Activated naive CD4-positive, alpha-beta T cell treated with anti-CD3 and anti-CD28 coated beads, Interleukin-2, amount 10 ng/mL, durations not matched to agents 7 days and 5 days (primary cell): Measurements from ENCODE around the gene SLC6A8.

Experiments
- CTCF ChIA-PET: fragments of 350-600 bp; sonication (Branson Sonifier 250); formaldehyde crosslinking; loops from one replicate; lab custom pipeline; 2021; ENCODE audit warnings: antibody characterized with exemption; lab: Charles Lee
- DNase-seq: peaks from one replicate; pipeline ENCODE4 v3.0.0-alpha.2; 2020
- H3K27ac Mint-ChIP-seq: one replicate; pipeline ENCODE4 v1.8.0; 2021; ENCODE audit warnings: mild to moderate bottlenecking, moderate library complexity, mixed read lengths
- H3K27me3 Mint-ChIP-seq: one replicate; pipeline ENCODE4 v1.8.0; 2021; ENCODE audit warnings: mild to moderate bottlenecking, mixed read lengths
- H3K36me3 Mint-ChIP-seq: one replicate; pipeline ENCODE4 v1.8.0; 2021; ENCODE audit warnings: mixed read lengths
- H3K4me1 Mint-ChIP-seq: one replicate; pipeline ENCODE4 v1.8.0; 2021; ENCODE audit warnings: mixed read lengths
- H3K4me3 Mint-ChIP-seq: one replicate; pipeline ENCODE4 v1.8.0; 2021; ENCODE audit warnings: mild to moderate bottlenecking, moderate library complexity, mixed read lengths
- H3K9me3 Mint-ChIP-seq: one replicate; pipeline ENCODE4 v1.8.0; 2021; ENCODE audit warnings: mixed read lengths

Gene SLC6A8

DNA sequence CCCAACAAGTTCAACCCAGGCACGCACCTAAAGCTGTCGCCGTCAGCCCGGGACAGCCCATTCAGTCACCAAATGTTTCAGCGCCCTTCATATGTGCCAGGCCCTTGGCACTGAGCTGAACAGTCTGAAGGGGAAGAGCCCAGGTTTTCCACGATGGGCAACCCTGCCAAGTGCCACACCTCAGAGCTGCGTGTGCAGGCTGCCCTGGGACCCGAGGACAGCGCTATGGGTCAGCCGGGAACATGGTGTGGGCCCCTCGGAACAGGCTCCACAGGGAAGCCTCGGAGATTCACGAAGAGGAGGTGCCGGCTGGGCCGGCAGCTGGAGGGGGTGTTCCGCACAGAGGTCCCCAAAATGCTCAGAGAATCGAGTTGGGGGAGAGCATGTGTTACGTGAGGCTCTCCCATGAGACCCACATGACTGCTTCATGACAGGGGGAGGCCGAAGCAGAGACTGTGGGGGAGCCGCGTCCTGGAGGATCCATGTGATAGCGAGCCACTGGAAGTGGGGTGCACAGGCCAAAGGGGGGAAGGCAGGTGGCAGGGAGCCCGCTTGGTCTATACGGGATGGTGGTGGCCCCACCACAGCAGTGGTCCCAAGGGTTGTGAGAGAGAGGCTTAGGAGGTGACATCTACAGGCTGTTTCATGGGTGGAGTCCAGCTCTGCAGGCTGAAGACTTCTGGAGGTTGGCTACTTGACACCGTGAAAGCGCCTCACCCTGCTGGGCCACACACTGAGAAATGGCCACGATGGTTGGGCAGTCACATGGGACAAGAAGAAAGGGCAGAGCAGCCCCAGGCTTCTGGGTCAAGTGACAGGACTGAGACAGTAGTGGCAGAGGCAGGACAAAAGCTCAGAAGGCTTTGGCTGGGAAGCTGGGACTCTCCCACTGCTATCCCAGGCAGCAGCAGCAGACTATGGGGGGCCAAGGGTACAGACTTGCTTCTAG is 22.3 kb downstream of the SLC6A8 start:
- H3K27me3 Mint-ChIP-seq, result no peaks in the 10 kb centered on the region
- H3K36me3 Mint-ChIP-seq, result peaks cover 21% of the 10 kb centered on the region
- DNase-seq, result no peak

DNA sequence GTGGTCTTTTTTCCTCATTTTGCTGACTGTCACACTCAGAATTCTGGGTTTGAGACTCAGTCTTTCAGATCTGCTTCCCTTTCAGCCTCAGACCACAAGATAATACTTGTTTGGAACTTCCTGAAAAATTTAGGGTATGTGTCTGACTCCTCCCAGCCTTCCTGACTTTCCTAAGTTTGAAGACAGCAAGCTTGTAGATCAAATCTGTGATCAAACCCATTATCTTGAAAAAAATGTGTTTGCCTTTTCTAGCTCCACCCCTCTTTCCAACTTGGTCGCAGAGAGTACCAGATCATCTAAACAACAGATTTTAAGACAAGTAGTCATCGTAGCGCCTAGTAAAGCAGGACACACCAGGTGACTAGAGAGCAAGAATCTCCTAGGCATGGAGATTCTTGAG is 26.5 kb downstream of the SLC6A8 start:
- H3K27ac Mint-ChIP-seq, result no peak overlapping the region

More for the DNA sequence above, 22.3 kb downstream of the SLC6A8 start:
- Mint-ChIP-seq H3K4me1 (peaks cover 15% of the 10 kb centered on the region), H3K27ac (no peak overlapping the region), H3K9me3 (no peaks in the 10 kb centered on the region), H3K4me3 (no peak overlapping the region)
- CTCF ChIA-PET, result interaction anchor here (0.8 to 1.3 kb wide), 2 partner anchors 10 to 23 kb away, joined by 3 to 5 read pairs; partner anchors contain the start of gene SLC6A8

DNA sequence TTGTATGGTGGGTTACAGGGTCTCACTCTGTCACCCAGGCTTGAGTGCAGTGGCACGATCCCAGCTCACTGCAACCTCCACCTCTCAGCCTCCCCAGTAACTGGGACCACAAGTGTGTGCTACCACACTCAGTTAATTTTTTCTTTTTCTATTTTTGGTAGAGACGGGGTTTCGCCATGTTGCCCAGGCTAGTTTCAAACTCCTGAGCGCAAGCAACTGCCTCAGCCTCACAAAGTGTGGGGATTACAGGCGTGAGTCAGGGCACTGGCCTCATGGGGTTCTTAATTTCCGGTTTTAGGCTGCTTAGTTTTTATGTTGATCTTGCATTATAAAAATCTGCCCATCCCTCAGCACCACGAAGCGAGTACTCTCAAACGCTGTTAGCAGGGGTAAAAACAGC is 29.7 kb downstream of the SLC6A8 start:
- Mint-ChIP-seq H3K27ac (no peak overlapping the region), H3K27me3 (no peaks in the 10 kb centered on the region), H3K36me3 (peaks cover 31% of the 10 kb centered on the region), H3K9me3 (no peaks in the 10 kb centered on the region), H3K4me3 (no peak overlapping the region), H3K4me1 (peaks cover 7% of the 10 kb centered on the region)
- CTCF ChIA-PET, result no interaction called here
- DNase-seq, result no peak

More for the DNA sequence above, 26.5 kb downstream of the SLC6A8 start:
- CTCF ChIA-PET, result no interaction called here
- no peak for DNase-seq
- Mint-ChIP-seq H3K36me3 (peaks cover 26% of the 10 kb centered on the region), H3K9me3 (no peaks in the 10 kb centered on the region), H3K4me1 (peaks cover 5% of the 10 kb centered on the region), H3K27me3 (no peaks in the 10 kb centered on the region), H3K4me3 (no peak overlapping the region)

DNA sequence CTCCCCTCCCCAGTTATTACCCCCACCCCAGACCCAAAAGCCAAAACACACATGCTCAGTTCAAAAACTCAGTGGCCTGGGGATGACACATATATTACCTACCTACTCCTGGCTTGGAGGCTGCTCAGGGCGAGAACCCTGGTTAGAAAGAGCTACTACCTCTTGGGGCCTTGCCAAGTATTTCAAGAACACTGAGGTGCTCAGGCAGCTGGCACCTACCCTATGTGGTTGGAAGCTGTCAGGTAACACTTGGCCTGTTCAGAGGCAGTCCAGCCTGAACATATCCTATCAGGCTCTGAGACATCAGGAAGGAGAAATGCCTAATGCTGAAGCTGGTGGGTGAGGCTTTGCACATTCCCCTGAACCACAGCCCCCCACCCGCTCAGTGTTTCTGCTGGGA is 31.5 kb downstream of the SLC6A8 start:
- no peak overlapping the region for H3K27ac Mint-ChIP-seq
- DNase-seq, result no peak
- no peaks in the 10 kb centered on the region for H3K9me3 Mint-ChIP-seq

DNA sequence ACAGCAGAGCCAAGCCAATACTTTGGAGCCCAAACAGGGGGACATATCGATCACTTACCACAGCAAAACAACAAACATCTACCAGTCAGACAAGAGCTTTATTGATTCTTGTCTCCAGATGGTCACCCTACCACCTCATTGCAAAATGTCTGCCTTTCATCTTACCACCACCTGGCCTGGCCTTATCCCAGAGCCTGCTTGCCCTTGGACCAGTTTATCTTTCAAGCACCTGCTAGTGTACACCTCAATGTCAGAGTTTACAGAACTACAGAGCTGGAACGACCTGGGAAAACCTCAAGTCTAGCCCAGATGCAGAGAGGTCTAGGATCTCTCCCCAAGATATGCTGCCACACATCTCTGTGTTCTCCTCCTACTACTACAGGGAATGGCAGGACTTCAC is 32.0 kb downstream of the SLC6A8 start:
- H3K4me3 Mint-ChIP-seq, result no peak overlapping the region
- no peaks in the 10 kb centered on the region for H3K27me3 Mint-ChIP-seq
- peaks cover 23% of the 10 kb centered on the region for H3K36me3 Mint-ChIP-seq
- no peak overlapping the region for H3K27ac Mint-ChIP-seq
- CTCF ChIA-PET, result interaction anchor here (0.8 kb wide), 1 partner anchor 9 kb away, joined by 3 read pairs; no protein-coding TSS in a partner anchor
- peaks cover 10% of the 10 kb centered on the region for H3K4me1 Mint-ChIP-seq
- DNase-seq, result no peak
- H3K9me3 Mint-ChIP-seq, result no peaks in the 10 kb centered on the region

More for the DNA sequence above, 31.5 kb downstream of the SLC6A8 start:
- Mint-ChIP-seq H3K27me3 (no peaks in the 10 kb centered on the region), H3K4me1 (peaks cover 10% of the 10 kb centered on the region), H3K36me3 (peaks cover 26% of the 10 kb centered on the region), H3K4me3 (no peak overlapping the region)
- CTCF ChIA-PET, result no interaction called here

DNA sequence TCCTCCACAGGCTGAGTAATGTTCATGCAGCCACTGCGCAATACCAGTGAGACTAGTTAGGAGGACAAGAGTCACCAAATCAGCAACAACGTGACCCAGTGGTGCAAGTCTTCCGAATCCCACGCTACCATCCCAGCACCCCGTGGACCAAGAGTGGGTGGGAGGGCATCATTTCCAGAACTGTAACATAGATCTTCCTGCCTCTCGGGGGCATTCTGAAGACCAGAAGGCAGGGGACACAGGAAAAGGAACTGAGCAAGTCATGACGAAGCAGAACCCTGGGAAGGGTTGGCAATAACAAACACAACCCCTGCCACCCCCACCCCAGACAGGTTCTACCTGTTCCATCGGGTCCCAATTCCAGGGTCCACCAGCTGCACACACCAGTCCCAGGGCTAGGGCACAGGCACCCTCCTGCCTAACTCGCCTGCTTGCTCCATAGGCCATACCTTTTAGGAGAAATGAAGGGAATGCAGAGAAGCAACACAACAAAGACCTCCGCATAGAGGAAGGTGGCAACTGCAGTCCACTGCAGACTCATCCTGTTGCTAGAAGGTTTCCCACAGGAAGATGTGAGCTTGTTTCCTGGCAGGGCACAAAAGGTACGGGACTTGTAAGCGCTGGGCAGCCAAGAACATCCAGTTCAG is 35.1 kb downstream of the SLC6A8 start:
- CTCF ChIA-PET, result interaction anchor here (1.6 kb wide), 1 partner anchor 15 kb away, joined by 4 read pairs; no protein-coding TSS in a partner anchor
- Mint-ChIP-seq H3K4me3 (peak overlapping the region; percentile 86), H3K27me3 (no peaks in the 10 kb centered on the region), H3K27ac (peak overlapping the region; percentile 86), H3K4me1 (peaks cover 25% of the 10 kb centered on the region), H3K9me3 (no peaks in the 10 kb centered on the region), H3K36me3 (peaks cover 22% of the 10 kb centered on the region)
- no peak for DNase-seq

DNA sequence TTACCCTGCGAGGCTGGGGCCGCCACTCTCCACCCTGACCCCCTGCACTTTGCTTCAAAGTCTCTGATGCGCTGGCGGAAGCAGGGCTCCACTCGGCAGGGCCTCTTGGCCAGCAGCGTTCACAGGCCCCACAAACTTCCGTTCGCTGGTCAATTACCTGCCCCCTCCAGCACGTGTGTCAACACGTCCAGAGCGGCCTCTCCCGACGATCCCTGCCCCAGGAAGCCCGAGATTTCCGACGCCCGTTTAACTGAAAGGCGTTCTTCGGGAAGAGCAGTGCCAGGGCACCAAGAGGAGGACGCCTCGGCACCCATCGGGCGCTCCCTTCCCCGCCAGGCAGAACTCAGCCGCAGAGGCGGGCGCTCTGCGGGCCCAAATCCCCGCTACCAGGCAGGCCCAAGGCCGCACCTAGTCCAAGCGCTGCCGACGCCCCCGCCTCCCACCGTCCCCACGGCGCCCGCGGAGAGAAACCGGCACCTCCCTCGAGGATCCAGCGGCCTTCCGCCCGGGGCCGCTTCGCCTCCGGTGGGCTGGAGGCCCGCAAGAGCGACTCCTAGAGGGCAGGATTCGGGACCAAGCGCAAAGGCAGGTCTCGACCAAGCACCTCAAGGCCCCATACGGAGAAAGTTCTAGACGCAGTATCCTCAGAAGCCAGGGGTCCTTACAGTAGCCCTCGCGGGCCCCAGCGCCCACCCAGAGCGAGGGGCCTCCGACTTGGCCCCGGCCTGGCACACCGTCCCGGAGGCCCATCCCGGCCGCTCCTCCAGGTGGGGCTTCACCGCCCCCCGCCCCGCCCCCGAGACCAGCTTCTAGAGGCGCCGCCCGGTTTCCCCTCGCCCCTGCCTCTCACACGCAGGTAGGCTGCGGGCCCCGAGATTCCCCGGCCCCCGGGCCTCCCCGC is 35.9 kb downstream of the SLC6A8 start:
- CTCF ChIA-PET, result interaction anchor here (1.6 kb wide), 1 partner anchor 15 kb away, joined by 4 read pairs; no protein-coding TSS in a partner anchor
- no peaks in the 10 kb centered on the region for H3K27me3 Mint-ChIP-seq

DNA sequence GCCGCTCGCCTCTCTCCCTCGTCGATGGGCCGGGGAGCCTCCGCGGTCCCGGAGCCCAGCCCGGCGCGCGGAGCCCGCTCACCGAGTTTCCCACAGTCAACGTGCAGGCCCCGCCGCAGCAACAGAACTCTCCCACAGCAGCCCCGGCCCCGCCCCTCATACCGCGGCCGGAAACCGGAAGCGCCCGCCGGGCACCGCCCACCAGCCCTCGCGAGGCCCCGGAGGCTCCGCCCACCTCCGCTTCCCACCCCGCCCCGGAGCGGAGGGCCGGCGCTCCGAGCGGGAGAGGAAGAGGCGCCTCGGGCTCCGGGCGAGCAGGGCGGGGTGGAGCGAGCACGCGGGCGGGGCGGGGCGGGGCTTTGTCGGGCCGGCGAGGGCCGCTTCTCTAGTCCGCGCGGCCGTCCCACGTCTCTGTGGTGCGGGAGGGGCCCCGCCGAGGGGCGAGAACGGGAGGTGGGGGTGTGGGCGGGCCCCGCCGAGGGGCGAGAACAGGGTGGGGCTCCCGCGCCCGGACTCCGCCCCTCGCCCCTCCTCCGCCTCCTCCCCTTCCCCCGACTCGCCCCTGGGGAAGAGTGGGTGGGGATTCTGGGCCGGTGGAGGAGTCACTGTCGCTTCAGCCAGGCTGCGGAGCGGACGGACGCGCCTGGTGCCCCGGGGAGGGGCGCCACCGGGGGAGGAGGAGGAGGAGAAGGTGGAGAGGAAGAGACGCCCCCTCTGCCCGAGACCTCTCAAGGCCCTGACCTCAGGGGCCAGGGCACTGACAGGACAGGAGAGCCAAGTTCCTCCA is 36.7 kb downstream of the SLC6A8 start, which contains the start of the genes ABCD1 and BCAP31:
Gene ABCD1, plus strand, starts transcription at position 605 of the 787 bp plus-strand sequence. CDS start 411 bp downstream, outside the sequence.
Gene BCAP31, minus strand, starts transcription at position 136 of the 787 bp plus-strand sequence. CDS start 1,143 bp downstream, outside the sequence.
- H3K36me3 Mint-ChIP-seq, result peaks cover 18% of the 10 kb centered on the region
- no peaks in the 10 kb centered on the region for H3K9me3 Mint-ChIP-seq
- CTCF ChIA-PET, result no interaction called here
- peaks cover 33% of the 10 kb centered on the region for H3K4me1 Mint-ChIP-seq
- no peaks in the 10 kb centered on the region for H3K27me3 Mint-ChIP-seq
- DNase-seq, result peak; percentile 91
- H3K4me3 Mint-ChIP-seq, result peak within 1 kb of the TSS; percentile 86
- peak within 1 kb of the TSS; percentile 86 for H3K27ac Mint-ChIP-seq

More for the DNA sequence above, 35.9 kb downstream of the SLC6A8 start:
- Mint-ChIP-seq H3K36me3 (peaks cover 23% of the 10 kb centered on the region), H3K27ac (peak overlapping the region; percentile 86), H3K9me3 (no peaks in the 10 kb centered on the region), H3K4me3 (peak overlapping the region; percentile 86), H3K4me1 (peaks cover 29% of the 10 kb centered on the region)
- DNase-seq, result peak; percentile 65

DNA sequence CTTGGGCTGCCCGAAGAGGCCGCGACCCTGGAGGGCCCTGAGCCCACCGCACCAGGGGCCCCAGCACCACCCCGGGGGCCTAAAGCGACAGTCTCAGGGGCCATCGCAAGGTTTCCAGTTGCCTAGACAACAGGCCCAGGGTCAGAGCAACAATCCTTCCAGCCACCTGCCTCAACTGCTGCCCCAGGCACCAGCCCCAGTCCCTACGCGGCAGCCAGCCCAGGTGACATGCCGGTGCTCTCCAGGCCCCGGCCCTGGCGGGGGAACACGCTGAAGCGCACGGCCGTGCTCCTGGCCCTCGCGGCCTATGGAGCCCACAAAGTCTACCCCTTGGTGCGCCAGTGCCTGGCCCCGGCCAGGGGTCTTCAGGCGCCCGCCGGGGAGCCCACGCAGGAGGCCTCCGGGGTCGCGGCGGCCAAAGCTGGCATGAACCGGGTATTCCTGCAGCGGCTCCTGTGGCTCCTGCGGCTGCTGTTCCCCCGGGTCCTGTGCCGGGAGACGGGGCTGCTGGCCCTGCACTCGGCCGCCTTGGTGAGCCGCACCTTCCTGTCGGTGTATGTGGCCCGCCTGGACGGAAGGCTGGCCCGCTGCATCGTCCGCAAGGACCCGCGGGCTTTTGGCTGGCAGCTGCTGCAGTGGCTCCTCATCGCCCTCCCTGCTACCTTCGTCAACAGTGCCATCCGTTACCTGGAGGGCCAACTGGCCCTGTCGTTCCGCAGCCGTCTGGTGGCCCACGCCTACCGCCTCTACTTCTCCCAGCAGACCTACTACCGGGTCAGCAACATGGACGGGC is 37.5 kb downstream of the SLC6A8 start:
- Mint-ChIP-seq H3K36me3 (peaks cover 16% of the 10 kb centered on the region), H3K9me3 (no peaks in the 10 kb centered on the region), H3K4me3 (peak overlapping the region; percentile 72), H3K27ac (peak overlapping the region; percentile 77), H3K27me3 (no peaks in the 10 kb centered on the region), H3K4me1 (peaks cover 33% of the 10 kb centered on the region)
- peak; percentile 40 for DNase-seq
- CTCF ChIA-PET, result no interaction called here

DNA sequence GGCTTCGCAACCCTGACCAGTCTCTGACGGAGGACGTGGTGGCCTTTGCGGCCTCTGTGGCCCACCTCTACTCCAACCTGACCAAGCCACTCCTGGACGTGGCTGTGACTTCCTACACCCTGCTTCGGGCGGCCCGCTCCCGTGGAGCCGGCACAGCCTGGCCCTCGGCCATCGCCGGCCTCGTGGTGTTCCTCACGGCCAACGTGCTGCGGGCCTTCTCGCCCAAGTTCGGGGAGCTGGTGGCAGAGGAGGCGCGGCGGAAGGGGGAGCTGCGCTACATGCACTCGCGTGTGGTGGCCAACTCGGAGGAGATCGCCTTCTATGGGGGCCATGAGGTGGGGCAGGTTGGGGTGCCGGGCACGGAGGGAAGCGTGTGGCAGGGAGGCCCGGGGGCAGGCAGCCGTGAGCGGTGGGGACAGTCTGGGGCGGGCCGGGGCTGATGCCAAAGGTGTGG is 38.1 kb downstream of the SLC6A8 start:
- H3K4me3 Mint-ChIP-seq, result peak overlapping the region; percentile 52
- peaks cover 37% of the 10 kb centered on the region for H3K4me1 Mint-ChIP-seq
- DNase-seq, result no peak
- H3K36me3 Mint-ChIP-seq, result peaks cover 17% of the 10 kb centered on the region
- H3K9me3 Mint-ChIP-seq, result no peaks in the 10 kb centered on the region
- H3K27me3 Mint-ChIP-seq, result no peaks in the 10 kb centered on the region
- peak overlapping the region; percentile 73 for H3K27ac Mint-ChIP-seq
- CTCF ChIA-PET, result no interaction called here

DNA sequence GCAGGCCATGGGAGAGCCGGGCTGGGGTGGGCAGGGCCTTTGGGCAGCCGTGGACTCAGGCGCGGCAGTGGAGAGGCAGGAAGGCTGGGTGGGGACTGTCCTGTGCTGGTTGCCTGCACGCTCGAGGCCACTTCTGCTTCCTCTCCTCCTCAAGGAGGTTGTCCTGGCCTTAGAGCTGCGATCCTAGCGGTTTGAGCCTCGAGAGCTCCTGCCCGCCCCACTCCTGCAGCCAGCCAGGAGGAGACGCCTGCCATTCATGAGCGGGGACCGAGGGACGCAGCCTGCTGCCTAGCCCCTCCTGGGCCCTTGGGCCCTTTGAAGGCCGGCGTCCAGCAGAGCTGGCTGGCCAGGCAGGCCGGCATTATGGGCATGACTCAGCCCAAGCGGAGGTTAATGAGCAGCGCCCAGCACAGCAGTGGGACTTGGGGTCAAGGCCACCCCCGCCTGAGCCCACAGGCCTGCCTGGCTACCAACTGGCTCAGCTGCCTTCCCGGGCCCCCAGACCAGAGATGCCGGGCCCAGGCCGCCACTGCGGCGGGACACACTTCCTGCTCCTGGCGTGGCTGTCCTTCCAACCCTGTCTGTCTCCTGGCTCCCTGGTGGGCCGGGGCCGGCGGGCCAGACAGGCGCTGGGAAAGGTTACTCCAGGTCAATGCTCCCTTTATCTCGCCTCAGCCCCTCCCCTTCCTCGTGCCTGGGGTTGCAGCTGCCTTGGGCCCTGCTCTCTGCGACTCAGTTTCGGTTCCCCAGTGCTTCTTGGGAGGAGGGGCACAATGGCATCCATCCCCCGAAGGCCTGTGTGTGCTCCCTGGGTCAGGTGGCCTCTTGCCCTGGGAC is 38.8 kb downstream of the SLC6A8 start:
- H3K4me3 Mint-ChIP-seq, result peak overlapping the region; percentile 67
- CTCF ChIA-PET, result no interaction called here
- peaks cover 23% of the 10 kb centered on the region for H3K36me3 Mint-ChIP-seq
- H3K9me3 Mint-ChIP-seq, result peaks cover 4% of the 10 kb centered on the region
- peak overlapping the region; percentile 76 for H3K27ac Mint-ChIP-seq
- H3K4me1 Mint-ChIP-seq, result peaks cover 43% of the 10 kb centered on the region
- no peaks in the 10 kb centered on the region for H3K27me3 Mint-ChIP-seq
- peak; percentile 73 for DNase-seq
